WTC11 (cell line): ENCODE measurements around the gene PTPRJ. TPM values are rescaled to one million over a fixed set of nuclear protein-coding genes. Genes with fewer than 3 reads are reported as not detected.

Experiments
- RORB ChIP-seq: fragments of 250-450 bp; sonication (Bioruptor Pico); IDR thresholded peaks from 2 replicates; pipeline ENCODE4 v1.9.0; 2021; ENCODE audit warnings: mild to moderate bottlenecking
- microRNA-seq: library from miRNA; unstranded; fragments of <30 nt; microRNA quantifications from one replicate; pipeline ENCODE4 v1.2.0, GENCODE V29; 2022; ENCODE audit warnings: borderline number of aligned reads
- total RNA-seq: library from RNA; stranded (reverse); gene quantifications from 3 replicates; pipeline ENCODE4 v1.2.3, GENCODE V29; 2021
- TF ChIP-seq, protein P1 (sequence below): sonication (generic); formaldehyde crosslinking; conservative IDR thresholded peaks from 2 replicates; pipeline ENCODE4 v1.8.1; 2023; ENCODE audit warnings: mild to moderate bottlenecking, low read depth, missing genetic modification reagents, moderate library complexity

The PTPRJ gene
- total RNA-seq, 1 experiment from 2014 or later: 19.5 TPM

DNA sequence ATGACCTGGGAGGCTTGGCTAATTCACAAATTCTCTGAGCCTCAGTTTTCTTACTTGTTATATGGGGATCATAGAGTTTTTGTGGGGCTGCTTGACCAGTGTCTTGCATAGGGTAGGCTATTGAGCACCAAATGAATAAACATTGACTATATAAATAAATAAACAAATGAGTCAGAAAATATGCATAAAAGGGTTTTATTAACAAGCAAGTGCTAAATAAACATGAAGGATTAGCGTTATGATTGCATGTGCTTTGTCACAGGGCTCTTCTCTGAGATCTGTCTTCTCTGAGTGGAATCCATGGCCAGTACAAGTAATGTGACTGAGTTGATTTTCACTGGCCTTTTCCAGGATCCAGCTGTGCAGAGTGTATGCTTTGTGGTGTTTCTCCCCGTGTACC is 236.2 kb downstream of the PTPRJ start, which contains the start of gene OR4B1 (continued):
- TF ChIP-seq, protein P1, sequence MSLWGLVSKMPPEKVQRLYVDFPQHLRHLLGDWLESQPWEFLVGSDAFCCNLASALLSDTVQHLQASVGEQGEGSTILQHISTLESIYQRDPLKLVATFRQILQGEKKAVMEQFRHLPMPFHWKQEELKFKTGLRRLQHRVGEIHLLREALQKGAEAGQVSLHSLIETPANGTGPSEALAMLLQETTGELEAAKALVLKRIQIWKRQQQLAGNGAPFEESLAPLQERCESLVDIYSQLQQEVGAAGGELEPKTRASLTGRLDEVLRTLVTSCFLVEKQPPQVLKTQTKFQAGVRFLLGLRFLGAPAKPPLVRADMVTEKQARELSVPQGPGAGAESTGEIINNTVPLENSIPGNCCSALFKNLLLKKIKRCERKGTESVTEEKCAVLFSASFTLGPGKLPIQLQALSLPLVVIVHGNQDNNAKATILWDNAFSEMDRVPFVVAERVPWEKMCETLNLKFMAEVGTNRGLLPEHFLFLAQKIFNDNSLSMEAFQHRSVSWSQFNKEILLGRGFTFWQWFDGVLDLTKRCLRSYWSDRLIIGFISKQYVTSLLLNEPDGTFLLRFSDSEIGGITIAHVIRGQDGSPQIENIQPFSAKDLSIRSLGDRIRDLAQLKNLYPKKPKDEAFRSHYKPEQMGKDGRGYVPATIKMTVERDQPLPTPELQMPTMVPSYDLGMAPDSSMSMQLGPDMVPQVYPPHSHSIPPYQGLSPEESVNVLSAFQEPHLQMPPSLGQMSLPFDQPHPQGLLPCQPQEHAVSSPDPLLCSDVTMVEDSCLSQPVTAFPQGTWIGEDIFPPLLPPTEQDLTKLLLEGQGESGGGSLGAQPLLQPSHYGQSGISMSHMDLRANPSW: no peak
- TF ChIP-seq RORB (CRISPR knock-in tag): no peak

Small RNAs within 50 kb of the gene (microRNA-seq; reads per million reads assigned to microRNA genes)
- not detected for gene MIR3161

Other genes starting within 250 kb of the PTPRJ start
- gene FNBP4, start 213.2 kb upstream of the PTPRJ start, total RNA-seq: 83.0 to 106 TPM (median 91.9 TPM) in 3 replicates
- gene NUP160, start 132.2 kb upstream of the PTPRJ start, total RNA-seq: 69.7 to 89.9 TPM (median 73.0 TPM) in 3 replicates
- not detected in 3 replicates for gene OR4B1, start 236.3 kb downstream of the PTPRJ start, total RNA-seq